Liver (tissue), 9 donors: ENCODE data around the gene WNT7B. TPM values are rescaled to one million over a fixed set of nuclear protein-coding genes. Genes with fewer than 3 reads are reported as not detected.

Experiments used
- DNase-seq: peaks from one replicate; pipeline ENCODE4 v3.0.0-alpha.2; 2017; ENCODE audit warnings: low spot score
- H3K27ac ChIP-seq, 2 donors: one replicate each; pipeline ENCODE4 v1.7.0; 2013; ENCODE audit warnings: inconsistent platforms in 2 of 2, low read length in 2 of 2, control low read depth in 1 of 2, low read depth in 1 of 2, mild to moderate bottlenecking in 1 of 2
- H3K27me3 ChIP-seq, 4 donors: one replicate each; pipeline versions ENCODE4 v1.6.1 to v1.7.0; 2013; ENCODE audit warnings: low read length in 3 of 4, inconsistent platforms in 1 of 4, mild to moderate bottlenecking in 1 of 4, moderate library complexity in 1 of 4; ENCODE audit not compliant: control insufficient read depth in 4 of 4, insufficient read depth in 4 of 4
- H3K36me3 ChIP-seq, 4 donors: one replicate each; pipeline versions ENCODE4 v1.6.1 to v1.7.0; 2013; ENCODE audit warnings: low read length in 3 of 4, mild to moderate bottlenecking in 3 of 4, low read depth in 1 of 4, moderate library complexity in 1 of 4; ENCODE audit not compliant: control insufficient read depth in 4 of 4, insufficient read depth in 3 of 4
- H3K4me1 ChIP-seq, 4 donors: one replicate each; pipeline versions ENCODE4 v1.6.1 to v1.7.0; 2013; ENCODE audit warnings: low read length in 3 of 4, mild to moderate bottlenecking in 3 of 4, moderate library complexity in 1 of 4; ENCODE audit not compliant: control insufficient read depth in 4 of 4, insufficient read depth in 4 of 4
- H3K4me3 ChIP-seq, 3 donors: one replicate each; pipeline versions ENCODE4 v1.6.1 to v1.7.0; 2013; ENCODE audit warnings: low read length in 3 of 3, control low read depth in 1 of 3, low read depth in 1 of 3, mild to moderate bottlenecking in 1 of 3
- H3K9ac ChIP-seq, 2 donors: one replicate each; pipeline ENCODE4 v1.7.0; 2013; ENCODE audit warnings: low read length in 2 of 2, mild to moderate bottlenecking in 2 of 2, moderate library complexity in 2 of 2, control low read depth in 1 of 2, low read depth in 1 of 2
- H3K9me3 ChIP-seq, 4 donors: one replicate each; pipeline versions ENCODE4 v1.6.1 to v1.7.0; 2013; ENCODE audit warnings: low read length in 3 of 4; ENCODE audit not compliant: control insufficient read depth in 4 of 4
- EGR1 ChIP-seq, 2 donors: IDR thresholded peaks; 2 replicates each; pipeline ENCODE4 v1.6.1; 2016 to 2018; ENCODE audit warnings: antibody characterized with exemption in 2 of 2, low read depth in 2 of 2
- FOXA1 ChIP-seq: IDR thresholded peaks from 2 replicates; pipeline ENCODE4 v1.6.1; 2016; ENCODE audit warnings: antibody characterized with exemption
- FOXA2 ChIP-seq: IDR thresholded peaks from 2 replicates; pipeline ENCODE4 v1.6.1; 2016; ENCODE audit warnings: antibody characterized with exemption
- GABPA ChIP-seq, 2 donors: IDR thresholded peaks in 1 of 2; conservative IDR thresholded peaks in 1 of 2; 2 replicates each; pipeline ENCODE4 v1.6.1; 2016; ENCODE audit warnings: antibody characterized with exemption in 2 of 2, mild to moderate bottlenecking in 1 of 2, moderate library complexity in 1 of 2
- HNF4A ChIP-seq, 2 donors: conservative IDR thresholded peaks; 2 replicates each; pipeline ENCODE4 v1.6.1; 2016; ENCODE audit warnings: antibody characterized with exemption in 2 of 2, mild to moderate bottlenecking in 2 of 2
- HNF4G ChIP-seq: IDR thresholded peaks from 2 replicates; pipeline ENCODE4 v1.6.1; 2016; ENCODE audit warnings: antibody characterized with exemption
- JUND ChIP-seq, 2 donors: IDR thresholded peaks; 2 replicates each; pipeline ENCODE4 v1.6.1; 2016; ENCODE audit warnings: antibody characterized with exemption in 2 of 2
- NR2F2 ChIP-seq: IDR thresholded peaks from 2 replicates; pipeline ENCODE4 v1.6.1; 2016; ENCODE audit warnings: antibody characterized with exemption
- RAD21 ChIP-seq, 2 donors: IDR thresholded peaks; 2 replicates each; pipeline ENCODE4 v1.6.1; 2016; ENCODE audit warnings: antibody characterized with exemption in 2 of 2, mild to moderate bottlenecking in 2 of 2
- RXRA ChIP-seq, 2 donors: IDR thresholded peaks; 2 replicates each; pipeline ENCODE4 v1.6.1; 2017 to 2018; ENCODE audit warnings: antibody characterized with exemption in 2 of 2, mild to moderate bottlenecking in 1 of 2
- SP1 ChIP-seq: IDR thresholded peaks from 2 replicates; pipeline ENCODE4 v1.6.1; 2018; ENCODE audit warnings: antibody characterized with exemption, mild to moderate bottlenecking
- TAF1 ChIP-seq: conservative IDR thresholded peaks from 2 replicates; pipeline ENCODE4 v1.6.1; 2016; ENCODE audit warnings: antibody characterized with exemption, mild to moderate bottlenecking
- YY1 ChIP-seq: IDR thresholded peaks from 2 replicates; pipeline ENCODE4 v1.6.1; 2016; ENCODE audit warnings: antibody characterized with exemption, mild to moderate bottlenecking
- WGBS: extraction: QIAGEN DNeasy Blood & Tissue Kit; methylation state at CpG from one replicate; pipeline ENCODE4 v1.1.7; 2013; 5-methylcytosine and 5-hydroxymethylcytosine counted together
- polyA plus RNA-seq, 2 donors: library from polyadenylated mRNA; stranded (reverse) in 1 of 2; unstranded in 1 of 2; fragments of 200-250 nt in 1 of 2; fragments of >200 nt in 1 of 2; fragmentation: Nextera tagmentation in 1 of 2; extraction: Ambion mirVana in 1 of 2; gene quantifications; one replicate each; pipeline versions ENCODE4 v1.2.1 to v1.2.3, GENCODE V29; 2013 to 2015
- total RNA-seq, 2 donors: library from RNA; depleted of rRNA; stranded (reverse); fragments of >200 nt; gene quantifications; one replicate each; pipeline ENCODE4 v1.2.3, GENCODE V29; 2014
- TF ChIP-seq, protein P1 (sequence below): IDR thresholded peaks from 2 replicates; pipeline ENCODE4 v1.6.1; 2016; ENCODE audit warnings: antibody characterized with exemption
- TF ChIP-seq, protein P2 (sequence below): IDR thresholded peaks from 2 replicates; pipeline ENCODE4 v1.6.1; 2016; ENCODE audit warnings: antibody characterized with exemption, mild to moderate bottlenecking
- TF ChIP-seq, protein P3 (sequence below): fragments of 150-350 bp; IDR thresholded peaks from 2 replicates; pipeline ENCODE4 v1.5.1; 2017; ENCODE audit warnings: improper control_type of control experiment, low read depth, low read length; ENCODE audit not compliant: missing input control
- TF ChIP-seq, protein P4 (sequence below): IDR thresholded peaks from 2 replicates; pipeline ENCODE4 v1.6.1; 2016; ENCODE audit warnings: antibody characterized with exemption
- TF ChIP-seq, protein P5 (sequence below): IDR thresholded peaks from 2 replicates; pipeline ENCODE4 v1.6.1; 2016; ENCODE audit warnings: antibody characterized with exemption
- donor health status: healthy.
- donor health status: healthy.
- donor health status: healthy.
- donor health status: healthy.
- donor health status: healthy.

WNT7B gene
- total and polyA plus RNA-seq, 4 donors: 0.06 to 0.28 TPM; not detected in 2

DNA sequence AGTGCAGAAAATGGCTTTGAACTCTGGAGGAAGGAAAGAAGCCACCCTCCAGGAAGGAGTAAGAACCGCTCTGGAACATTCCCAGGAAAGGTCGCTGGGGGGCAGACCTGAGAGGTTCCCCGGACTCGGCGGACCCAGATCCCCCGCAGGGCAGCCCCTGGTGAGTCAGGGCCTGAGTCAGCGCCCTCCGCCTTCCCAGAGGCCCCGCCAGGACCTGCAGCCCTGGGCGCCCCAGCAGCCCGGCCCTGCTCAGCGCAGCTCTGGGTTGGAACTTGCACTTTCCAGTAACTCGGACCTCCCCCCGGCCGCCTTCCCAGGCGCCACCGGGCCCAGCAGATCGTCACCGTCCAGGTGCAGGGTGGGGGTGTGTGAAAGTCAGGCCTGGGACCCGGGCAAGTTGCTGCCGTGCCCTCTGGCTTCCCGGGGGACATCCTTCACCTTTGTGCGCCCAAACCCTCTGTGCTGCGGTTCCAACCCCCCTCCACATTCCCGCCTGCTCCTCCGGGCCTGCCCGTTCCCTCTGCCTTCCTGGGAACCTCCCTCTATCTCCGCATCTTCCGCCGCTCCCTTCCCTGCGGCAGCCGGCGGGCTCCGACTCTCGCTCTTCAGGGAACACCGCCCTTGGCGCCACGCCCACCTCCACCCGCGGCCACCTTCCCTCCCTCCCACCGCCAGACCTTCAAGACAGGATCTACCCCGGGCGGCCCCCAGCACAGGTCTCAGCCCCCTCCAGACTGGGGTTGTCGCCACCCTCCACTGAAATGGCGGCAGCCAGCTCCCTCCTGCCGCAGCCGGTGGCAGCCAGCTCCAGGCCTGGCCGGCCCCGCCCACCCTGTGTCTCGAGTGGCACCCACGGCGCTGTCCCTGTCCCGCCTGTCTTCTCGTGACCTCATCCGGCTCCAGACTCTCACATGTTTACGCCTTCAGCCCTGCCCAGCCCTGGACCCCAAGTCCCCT lies 36.8 kb upstream of the WNT7B start:
- WGBS: 1% methylated on average over 56 of the region's 56 CpGs
- peak overlapping the region; percentile 90 to 97 for H3K27ac ChIP-seq
- no peaks in the 10 kb centered on the region for H3K27me3 ChIP-seq
- peak overlapping the region; percentile 38 to 83 (median 78) for H3K4me3 ChIP-seq
- no peaks in the 10 kb centered on the region for H3K36me3 ChIP-seq
- peaks cover 6 to 25% (median 20%) of the 10 kb centered on the region in 4 donors for H3K4me1 ChIP-seq
- peak; percentile 79 for DNase-seq
- peak overlapping the region; percentile 15 to 64 for H3K9ac ChIP-seq
- TF ChIP-seq NR2F2 (peak; percentile 95), HNF4A (conservative IDR thresholded peaks at IDR 0.05) (peak; percentile 43 to 59), HNF4G (no peak), TAF1 (peak; percentile 15), RAD21 (IDR thresholded peaks at IDR 0.05) (peak; percentile 70 to 78), FOXA2 (no peak), SP1 (peak; percentile 40), JUND (IDR thresholded peaks at IDR 0.05) (peak; percentile 78 to 92), FOXA1 (no peak), GABPA (IDR thresholded peaks at IDR 0.05 in 1 of 2, conservative IDR thresholded peaks at IDR 0.05 in 1 of 2) (no peak), EGR1 (IDR thresholded peaks at IDR 0.05; ENCODE audit: low read depth in 2 of 2) (peak in 1 of 2 donors; percentile 28), YY1 (peak; percentile 68), RXRA (IDR thresholded peaks at IDR 0.05) (peak; percentile 58 to 68)
- TF ChIP-seq, protein P1, sequence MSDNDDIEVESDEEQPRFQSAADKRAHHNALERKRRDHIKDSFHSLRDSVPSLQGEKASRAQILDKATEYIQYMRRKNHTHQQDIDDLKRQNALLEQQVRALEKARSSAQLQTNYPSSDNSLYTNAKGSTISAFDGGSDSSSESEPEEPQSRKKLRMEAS: no peak
- TF ChIP-seq, protein P2, sequence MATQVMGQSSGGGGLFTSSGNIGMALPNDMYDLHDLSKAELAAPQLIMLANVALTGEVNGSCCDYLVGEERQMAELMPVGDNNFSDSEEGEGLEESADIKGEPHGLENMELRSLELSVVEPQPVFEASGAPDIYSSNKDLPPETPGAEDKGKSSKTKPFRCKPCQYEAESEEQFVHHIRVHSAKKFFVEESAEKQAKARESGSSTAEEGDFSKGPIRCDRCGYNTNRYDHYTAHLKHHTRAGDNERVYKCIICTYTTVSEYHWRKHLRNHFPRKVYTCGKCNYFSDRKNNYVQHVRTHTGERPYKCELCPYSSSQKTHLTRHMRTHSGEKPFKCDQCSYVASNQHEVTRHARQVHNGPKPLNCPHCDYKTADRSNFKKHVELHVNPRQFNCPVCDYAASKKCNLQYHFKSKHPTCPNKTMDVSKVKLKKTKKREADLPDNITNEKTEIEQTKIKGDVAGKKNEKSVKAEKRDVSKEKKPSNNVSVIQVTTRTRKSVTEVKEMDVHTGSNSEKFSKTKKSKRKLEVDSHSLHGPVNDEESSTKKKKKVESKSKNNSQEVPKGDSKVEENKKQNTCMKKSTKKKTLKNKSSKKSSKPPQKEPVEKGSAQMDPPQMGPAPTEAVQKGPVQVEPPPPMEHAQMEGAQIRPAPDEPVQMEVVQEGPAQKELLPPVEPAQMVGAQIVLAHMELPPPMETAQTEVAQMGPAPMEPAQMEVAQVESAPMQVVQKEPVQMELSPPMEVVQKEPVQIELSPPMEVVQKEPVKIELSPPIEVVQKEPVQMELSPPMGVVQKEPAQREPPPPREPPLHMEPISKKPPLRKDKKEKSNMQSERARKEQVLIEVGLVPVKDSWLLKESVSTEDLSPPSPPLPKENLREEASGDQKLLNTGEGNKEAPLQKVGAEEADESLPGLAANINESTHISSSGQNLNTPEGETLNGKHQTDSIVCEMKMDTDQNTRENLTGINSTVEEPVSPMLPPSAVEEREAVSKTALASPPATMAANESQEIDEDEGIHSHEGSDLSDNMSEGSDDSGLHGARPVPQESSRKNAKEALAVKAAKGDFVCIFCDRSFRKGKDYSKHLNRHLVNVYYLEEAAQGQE: no peak
- TF ChIP-seq, protein P3, sequence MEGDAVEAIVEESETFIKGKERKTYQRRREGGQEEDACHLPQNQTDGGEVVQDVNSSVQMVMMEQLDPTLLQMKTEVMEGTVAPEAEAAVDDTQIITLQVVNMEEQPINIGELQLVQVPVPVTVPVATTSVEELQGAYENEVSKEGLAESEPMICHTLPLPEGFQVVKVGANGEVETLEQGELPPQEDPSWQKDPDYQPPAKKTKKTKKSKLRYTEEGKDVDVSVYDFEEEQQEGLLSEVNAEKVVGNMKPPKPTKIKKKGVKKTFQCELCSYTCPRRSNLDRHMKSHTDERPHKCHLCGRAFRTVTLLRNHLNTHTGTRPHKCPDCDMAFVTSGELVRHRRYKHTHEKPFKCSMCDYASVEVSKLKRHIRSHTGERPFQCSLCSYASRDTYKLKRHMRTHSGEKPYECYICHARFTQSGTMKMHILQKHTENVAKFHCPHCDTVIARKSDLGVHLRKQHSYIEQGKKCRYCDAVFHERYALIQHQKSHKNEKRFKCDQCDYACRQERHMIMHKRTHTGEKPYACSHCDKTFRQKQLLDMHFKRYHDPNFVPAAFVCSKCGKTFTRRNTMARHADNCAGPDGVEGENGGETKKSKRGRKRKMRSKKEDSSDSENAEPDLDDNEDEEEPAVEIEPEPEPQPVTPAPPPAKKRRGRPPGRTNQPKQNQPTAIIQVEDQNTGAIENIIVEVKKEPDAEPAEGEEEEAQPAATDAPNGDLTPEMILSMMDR: peak; percentile 58
- TF ChIP-seq, protein P4, sequence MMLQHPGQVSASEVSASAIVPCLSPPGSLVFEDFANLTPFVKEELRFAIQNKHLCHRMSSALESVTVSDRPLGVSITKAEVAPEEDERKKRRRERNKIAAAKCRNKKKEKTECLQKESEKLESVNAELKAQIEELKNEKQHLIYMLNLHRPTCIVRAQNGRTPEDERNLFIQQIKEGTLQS: no peak
- TF ChIP-seq, protein P5, sequence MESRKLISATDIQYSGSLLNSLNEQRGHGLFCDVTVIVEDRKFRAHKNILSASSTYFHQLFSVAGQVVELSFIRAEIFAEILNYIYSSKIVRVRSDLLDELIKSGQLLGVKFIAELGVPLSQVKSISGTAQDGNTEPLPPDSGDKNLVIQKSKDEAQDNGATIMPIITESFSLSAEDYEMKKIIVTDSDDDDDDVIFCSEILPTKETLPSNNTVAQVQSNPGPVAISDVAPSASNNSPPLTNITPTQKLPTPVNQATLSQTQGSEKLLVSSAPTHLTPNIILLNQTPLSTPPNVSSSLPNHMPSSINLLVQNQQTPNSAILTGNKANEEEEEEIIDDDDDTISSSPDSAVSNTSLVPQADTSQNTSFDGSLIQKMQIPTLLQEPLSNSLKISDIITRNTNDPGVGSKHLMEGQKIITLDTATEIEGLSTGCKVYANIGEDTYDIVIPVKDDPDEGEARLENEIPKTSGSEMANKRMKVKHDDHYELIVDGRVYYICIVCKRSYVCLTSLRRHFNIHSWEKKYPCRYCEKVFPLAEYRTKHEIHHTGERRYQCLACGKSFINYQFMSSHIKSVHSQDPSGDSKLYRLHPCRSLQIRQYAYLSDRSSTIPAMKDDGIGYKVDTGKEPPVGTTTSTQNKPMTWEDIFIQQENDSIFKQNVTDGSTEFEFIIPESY: no peak
- H3K9me3 ChIP-seq: peaks cover 0 to 3% (median under 1%) of the 10 kb centered on the region in 4 donors
